ENCODE results near the gene POLA1.

DNA sequence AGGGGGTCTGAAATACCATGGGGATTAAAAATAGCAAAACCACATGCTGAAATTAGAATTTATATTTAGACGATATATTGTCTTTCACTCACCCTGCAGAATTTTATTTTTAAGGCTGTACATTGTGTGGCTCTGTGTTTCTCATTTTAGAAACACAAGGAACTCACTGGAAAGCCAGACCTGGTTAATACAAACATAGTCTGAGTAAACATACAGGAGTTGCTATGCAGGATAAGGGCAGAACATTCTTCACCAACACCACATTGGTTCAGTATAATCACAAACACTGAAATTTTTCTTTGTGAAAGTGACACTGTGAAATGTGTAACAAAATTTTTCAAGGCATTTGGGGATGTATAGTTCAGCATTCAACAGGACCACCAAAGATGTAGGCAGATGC, 206.5 kb downstream of the POLA1 start:
- no peak for TF ChIP-seq POLR2A (IDR thresholded peaks at IDR 0.05; ENCODE audit: low read depth)
- no peak for TF ChIP-seq EP300 (IDR thresholded peaks at IDR 0.05)
